Immature natural killer cell (primary cell): ENCODE results near the gene GOLGA1. TPM values are rescaled to one million over a fixed set of nuclear protein-coding genes. Genes with fewer than 3 reads are reported as not detected.

ENCODE experiments used
- DNase-seq, 3 donors: peaks; one replicate each; pipeline ENCODE4 v3.0.0; 2022; ENCODE audit warnings: mixed read lengths in 1 of 3
- H3K27ac Mint-ChIP-seq, 6 donors: one replicate each; pipeline ENCODE4 v1.8.0; 2020; ENCODE audit warnings: mixed read lengths in 6 of 6, mild to moderate bottlenecking in 5 of 6, inconsistent platforms in 4 of 6, moderate library complexity in 3 of 6
- H3K27me3 Mint-ChIP-seq, 3 donors: one replicate each; pipeline ENCODE4 v1.8.0; 2020 to 2021; ENCODE audit warnings: low read depth in 3 of 3, mild to moderate bottlenecking in 3 of 3, mixed read lengths in 3 of 3, moderate library complexity in 3 of 3, inconsistent platforms in 1 of 3
- H3K36me3 Mint-ChIP-seq, 3 donors: one replicate each; pipeline ENCODE4 v1.8.0; 2020; ENCODE audit warnings: mixed read lengths in 3 of 3, inconsistent platforms in 2 of 3, mild to moderate bottlenecking in 2 of 3
- H3K4me1 Mint-ChIP-seq, 2 donors: one replicate each; pipeline ENCODE4 v1.8.0; 2020; ENCODE audit warnings: inconsistent platforms in 2 of 2, mild to moderate bottlenecking in 2 of 2, mixed read lengths in 2 of 2, moderate library complexity in 1 of 2
- H3K4me3 Mint-ChIP-seq, 5 donors: one replicate each; pipeline ENCODE4 v1.8.0; 2020; ENCODE audit warnings: mild to moderate bottlenecking in 5 of 5, mixed read lengths in 5 of 5, inconsistent platforms in 3 of 5, moderate library complexity in 3 of 5
- H3K9me3 Mint-ChIP-seq, 6 donors: one replicate each; pipeline ENCODE4 v1.8.0; 2020; ENCODE audit warnings: mild to moderate bottlenecking in 6 of 6, mixed read lengths in 6 of 6, inconsistent platforms in 4 of 6, moderate library complexity in 3 of 6
- polyA plus RNA-seq, 3 donors: library from polyadenylated mRNA; unstranded; fragments of 300-500 nt; fragmentation: Illumina TruSeq; gene quantifications; one replicate each; pipeline ENCODE4 v1.2.3, GENCODE V29; 2021

Gene GOLGA1
- polyA plus RNA-seq, 3 donors from 2014 or later, result 0.93 to 8.3 (median 5.3) TPM

- H3K4me1 Mint-ChIP-seq, result peaks cover 73 to 82% of the 10 kb centered on the region in 2 donors
- H3K4me3 Mint-ChIP-seq, result peak overlapping the region; percentile 92 to 96 (median 94)
- DNase-seq, result no peak
- peaks cover 21 to 43% (median 33%) of the 10 kb centered on the region in 3 donors for H3K27me3 Mint-ChIP-seq
- no peaks in the 10 kb centered on the region for H3K9me3 Mint-ChIP-seq
- peaks cover 0 to 25% (median 3%) of the 10 kb centered on the region in 3 donors for H3K36me3 Mint-ChIP-seq
- peak overlapping the region; percentile 97 to 98 (median 98) for H3K27ac Mint-ChIP-seq
Observed at GRCh38 chr9:124870723-124871122, 70.2 kb downstream of the GOLGA1 start.

GRCh38 chr9:124869986-124870560 lies 70.8 kb downstream of the GOLGA1 start:
- H3K27ac Mint-ChIP-seq, result peak overlapping the region; percentile 97 to 98 (median 98)
- H3K9me3 Mint-ChIP-seq, result no peaks in the 10 kb centered on the region
- peaks cover 21 to 43% (median 29%) of the 10 kb centered on the region in 3 donors for H3K27me3 Mint-ChIP-seq
- H3K4me3 Mint-ChIP-seq, result peak overlapping the region; percentile 92 to 96 (median 94)
- H3K36me3 Mint-ChIP-seq, result peaks cover 0 to 19% (median 3%) of the 10 kb centered on the region in 3 donors
- peak; percentile 90 to 92 (median 92) for DNase-seq
- H3K4me1 Mint-ChIP-seq, result peaks cover 67 to 76% of the 10 kb centered on the region in 2 donors

GRCh38 chr9:124869466-124869985 lies 71.4 kb downstream of the GOLGA1 start:
- Mint-ChIP-seq H3K36me3 (peaks cover 0 to 13% (median 3%) of the 10 kb centered on the region in 3 donors), H3K27me3 (peaks cover 21 to 43% (median 28%) of the 10 kb centered on the region in 3 donors), H3K27ac (peak overlapping the region; percentile 97 to 98 (median 98)), H3K4me3 (peak overlapping the region; percentile 92 to 96 (median 94)), H3K9me3 (no peaks in the 10 kb centered on the region), H3K4me1 (peaks cover 61 to 70% of the 10 kb centered on the region in 2 donors)
- DNase-seq, result no peak

GRCh38 chr9:124868511-124869465 lies 72.1 kb downstream of the GOLGA1 start:
- DNase-seq, result peak; percentile 92 to 93 (median 93)
- H3K4me1 Mint-ChIP-seq, result peaks cover 54 to 63% of the 10 kb centered on the region in 2 donors
- no peaks in the 10 kb centered on the region for H3K9me3 Mint-ChIP-seq
- peak overlapping the region; percentile 97 to 98 (median 98) for H3K27ac Mint-ChIP-seq
- peaks cover 21 to 43% (median 28%) of the 10 kb centered on the region in 3 donors for H3K27me3 Mint-ChIP-seq
- peaks cover 0 to 9% (median 3%) of the 10 kb centered on the region in 3 donors for H3K36me3 Mint-ChIP-seq
- peak overlapping the region; percentile 92 to 96 (median 94) for H3K4me3 Mint-ChIP-seq

GRCh38 chr9:124863371-124863871 lies 77.5 kb downstream of the GOLGA1 start:
- Mint-ChIP-seq H3K4me3 (peak overlapping the region; percentile 48 to 73 (median 55)), H3K9me3 (no peaks in the 10 kb centered on the region), H3K36me3 (peaks cover 5 to 15% (median 12%) of the 10 kb centered on the region in 3 donors), H3K27ac (peak overlapping the region in 5 of 6 donors; percentile 41 to 80 (median 46)), H3K27me3 (peaks cover 6 to 8% (median 7%) of the 10 kb centered on the region in 3 donors), H3K4me1 (peaks cover 49 to 61% of the 10 kb centered on the region in 2 donors)
- DNase-seq, result no peak

GRCh38 chr9:124861342-124862229 lies 79.3 kb downstream of the GOLGA1 start, which contains the start of the genes ARPC5L and RPL35:
TSS of gene ARPC5L (plus strand) at chr9:124862130. CDS start at chr9:124869291, 7,161 bp downstream.
TSS of gene RPL35 (minus strand) at chr9:124861957. CDS start at chr9:124861912, 45 bp downstream.
- H3K27ac Mint-ChIP-seq, result peak within 1 kb of the TSS; percentile 92 to 98 (median 96)
- H3K4me1 Mint-ChIP-seq, result peaks cover 37 to 42% of the 10 kb centered on the region in 2 donors
- H3K4me3 Mint-ChIP-seq, result peak within 1 kb of the TSS; percentile 94 to 97 (median 95)
- H3K9me3 Mint-ChIP-seq, result no peaks in the 10 kb centered on the region
- peak; percentile 94 to 95 (median 95) for DNase-seq
- peaks cover 5 to 19% (median 12%) of the 10 kb centered on the region in 3 donors for H3K36me3 Mint-ChIP-seq
- peaks cover 2 to 4% (median 4%) of the 10 kb centered on the region in 3 donors for H3K27me3 Mint-ChIP-seq

GRCh38 chr9:124860582-124861341 lies 80.1 kb downstream of the GOLGA1 start:
- peak overlapping the region; percentile 94 to 97 (median 95) for H3K4me3 Mint-ChIP-seq
- H3K27me3 Mint-ChIP-seq, result peaks cover 2 to 4% (median 4%) of the 10 kb centered on the region in 3 donors
- no peaks in the 10 kb centered on the region for H3K9me3 Mint-ChIP-seq
- H3K27ac Mint-ChIP-seq, result peak overlapping the region; percentile 89 to 96 (median 92)
- peaks cover 37 to 42% of the 10 kb centered on the region in 2 donors for H3K4me1 Mint-ChIP-seq
- H3K36me3 Mint-ChIP-seq, result peaks cover 5 to 19% (median 12%) of the 10 kb centered on the region in 3 donors
- no peak for DNase-seq

- peaks cover 37 to 42% of the 10 kb centered on the region in 2 donors for H3K4me1 Mint-ChIP-seq
- H3K9me3 Mint-ChIP-seq, result no peaks in the 10 kb centered on the region
- H3K36me3 Mint-ChIP-seq, result peaks cover 5 to 19% (median 12%) of the 10 kb centered on the region in 3 donors
- peak overlapping the region; percentile 94 to 97 (median 95) for H3K4me3 Mint-ChIP-seq
- peak overlapping the region; percentile 89 to 96 (median 92) for H3K27ac Mint-ChIP-seq
- no peak for DNase-seq
- peaks cover 2 to 4% (median 4%) of the 10 kb centered on the region in 3 donors for H3K27me3 Mint-ChIP-seq
Observed at GRCh38 chr9:124859803-124860581, 80.9 kb downstream of the GOLGA1 start.

- no peaks in the 10 kb centered on the region for H3K9me3 Mint-ChIP-seq
- peaks cover 2 to 6% (median 4%) of the 10 kb centered on the region in 3 donors for H3K27me3 Mint-ChIP-seq
- H3K4me3 Mint-ChIP-seq, result no peak overlapping the region
- H3K4me1 Mint-ChIP-seq, result peaks cover 36 to 39% of the 10 kb centered on the region in 2 donors
- H3K27ac Mint-ChIP-seq, result peak overlapping the region in 2 of 6 donors; percentile 34 to 61
- H3K36me3 Mint-ChIP-seq, result peaks cover 5 to 19% (median 12%) of the 10 kb centered on the region in 3 donors
- DNase-seq, result no peak
Observed at GRCh38 chr9:124858330-124859046, 82.4 kb downstream of the GOLGA1 start.

- Mint-ChIP-seq H3K9me3 (no peaks in the 10 kb centered on the region), H3K4me3 (peak overlapping the region in 1 of 5 donors; percentile 27), H3K27me3 (peaks cover 6 to 9% (median 7%) of the 10 kb centered on the region in 3 donors), H3K36me3 (peaks cover 5 to 19% (median 12%) of the 10 kb centered on the region in 3 donors), H3K4me1 (peaks cover 40 to 42% of the 10 kb centered on the region in 2 donors), H3K27ac (peak overlapping the region in 1 of 6 donors; percentile 36)
- no peak for DNase-seq
Observed at GRCh38 chr9:124857533-124858162, 83.2 kb downstream of the GOLGA1 start.
